GM19193 (cell line): ENCODE results near the gene APP.

Experiments
- POLR2A ChIP-seq: IDR thresholded peaks from 4 replicates; pipeline ENCODE4 v1.6.1; 2011; ENCODE audit not compliant: insufficient read depth, insufficient read length; ENCODE audit errors: extremely low read depth

APP gene

DNA sequence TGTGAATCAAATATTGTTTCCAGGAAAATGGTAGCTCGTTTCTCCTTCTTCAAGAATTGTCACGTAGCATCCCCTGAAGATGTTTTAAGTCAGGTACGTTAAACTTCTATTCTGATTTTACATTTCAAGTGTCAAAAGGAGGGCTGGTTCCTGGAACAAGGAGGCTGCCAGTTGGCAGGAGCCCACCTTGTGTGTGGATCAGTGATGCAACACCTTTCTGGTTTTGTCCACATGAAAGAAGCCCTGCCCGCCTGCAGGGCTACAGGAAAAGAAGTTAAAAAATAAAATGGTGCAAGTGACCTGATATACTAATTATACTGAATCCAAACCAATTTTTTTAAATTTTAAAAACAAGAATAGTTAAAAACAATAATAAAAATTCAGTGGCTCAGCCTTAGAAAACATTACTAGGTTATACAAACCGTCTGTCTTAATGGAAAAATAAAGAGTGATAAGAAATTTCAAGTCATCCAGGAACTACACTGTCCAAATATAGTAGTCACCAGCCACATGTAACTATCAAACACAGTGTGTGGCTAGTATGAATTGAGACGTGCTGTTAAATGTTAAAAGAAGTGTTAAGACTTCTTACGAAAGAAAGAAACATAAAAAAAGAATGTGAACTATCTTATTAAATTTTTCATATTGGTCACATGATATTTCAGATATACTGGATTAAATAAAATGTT is 123.1 kb downstream of the APP start:
- no peak for TF ChIP-seq POLR2A

DNA sequence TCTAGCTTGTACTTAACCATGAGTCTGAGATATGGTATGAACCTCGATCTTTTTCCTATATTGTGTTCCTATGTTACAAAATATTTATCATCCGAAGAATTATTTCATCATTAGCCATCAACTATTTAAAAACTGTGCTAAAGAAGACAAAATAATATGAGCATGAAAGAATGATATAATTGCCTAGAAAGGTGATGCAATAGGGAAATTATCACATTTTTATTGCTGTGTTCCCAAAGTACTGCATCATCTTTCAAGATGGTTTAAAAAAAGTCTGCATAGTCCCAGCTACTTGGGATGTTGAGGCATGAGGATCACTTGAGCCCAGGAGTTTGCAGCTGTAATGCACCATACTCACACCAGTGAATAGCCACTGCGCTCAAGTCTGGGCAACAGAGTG is 126.7 kb downstream of the APP start:
- no peak for TF ChIP-seq POLR2A

DNA sequence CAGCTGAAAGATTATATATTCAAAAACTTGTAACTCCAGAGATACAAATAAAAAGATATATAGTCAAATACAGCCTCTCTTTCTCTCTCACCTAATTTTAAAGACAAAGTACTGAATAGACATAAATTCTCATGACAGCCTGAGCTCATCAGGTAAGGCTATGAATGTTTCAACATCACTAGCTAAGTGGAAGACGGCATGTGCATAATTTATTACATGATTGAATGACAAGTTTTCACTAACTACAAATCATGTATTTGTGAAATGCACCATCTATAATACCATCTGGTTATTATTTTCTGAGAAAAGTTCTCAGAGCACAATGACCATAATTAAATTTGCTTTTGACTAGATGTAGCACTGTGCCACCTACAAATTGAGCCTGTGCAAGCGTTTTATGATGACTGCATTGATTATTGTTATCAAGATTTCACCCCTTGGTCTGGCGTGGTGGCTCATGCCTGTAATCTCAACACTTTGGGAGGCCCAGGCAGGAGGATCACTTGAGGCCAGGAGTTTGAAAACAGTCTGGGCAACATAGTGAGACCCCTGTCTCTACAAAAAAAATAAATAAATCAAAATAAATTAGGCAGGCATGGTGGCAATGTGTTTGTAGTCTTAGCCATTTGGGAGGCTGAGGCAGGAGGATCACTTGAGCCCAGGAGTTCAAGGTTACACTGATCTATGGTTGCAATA is 128.2 kb downstream of the APP start:
- TF ChIP-seq POLR2A = no peak

DNA sequence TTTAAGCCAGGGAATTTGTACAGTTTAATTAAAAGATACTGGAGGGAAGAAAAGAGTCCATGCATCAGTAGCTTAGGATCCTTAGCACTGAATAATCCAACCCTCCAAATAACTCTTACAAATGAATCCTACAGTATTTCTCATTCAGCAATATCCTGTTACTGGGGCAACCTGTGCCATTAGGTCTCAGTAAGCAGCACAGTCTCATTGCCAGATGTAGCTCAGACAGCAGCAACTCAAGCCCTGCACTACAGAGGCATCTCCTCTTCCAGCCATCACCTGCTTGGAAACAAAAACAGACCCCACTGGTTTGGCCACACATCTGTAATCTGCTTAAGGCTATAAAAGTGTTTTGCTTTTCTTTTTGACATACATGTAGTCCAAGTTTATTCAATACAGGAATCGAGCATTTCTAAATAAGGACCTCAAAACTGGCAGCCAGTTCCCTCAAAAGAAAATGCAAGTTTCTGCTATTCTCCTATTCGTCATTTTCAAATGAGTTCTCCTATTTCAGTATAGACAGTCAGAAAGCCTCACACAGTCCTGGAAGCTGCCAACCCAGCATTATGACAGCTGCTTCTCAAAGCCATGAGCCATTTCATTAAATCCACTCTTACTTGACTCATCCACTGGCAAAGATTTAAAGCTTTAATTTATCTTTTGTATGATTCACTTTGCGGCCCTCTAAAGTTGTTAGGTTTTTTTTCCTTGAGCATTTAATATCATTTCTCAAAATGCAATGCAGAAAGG is 129.0 kb downstream of the APP start:
- no peak for TF ChIP-seq POLR2A

DNA sequence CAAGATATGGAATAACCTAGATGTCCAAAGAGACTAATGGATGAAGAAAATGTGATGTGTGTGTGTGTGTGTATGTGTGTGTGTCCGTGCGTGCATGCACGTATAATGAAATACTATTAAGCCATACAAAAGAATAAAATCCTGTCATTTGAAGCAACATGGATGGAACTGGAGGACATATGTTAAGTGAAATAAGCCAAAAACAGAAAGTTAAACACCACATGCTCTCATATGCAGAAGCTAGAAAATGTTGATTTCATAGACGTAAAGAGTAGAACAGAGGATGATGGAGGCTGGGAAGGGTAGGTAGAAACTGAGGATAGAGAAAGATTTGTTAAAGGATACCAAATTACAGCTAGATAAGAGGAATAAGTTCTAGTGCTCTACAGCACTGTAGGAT is 133.7 kb downstream of the APP start:
- TF ChIP-seq POLR2A = no peak

DNA sequence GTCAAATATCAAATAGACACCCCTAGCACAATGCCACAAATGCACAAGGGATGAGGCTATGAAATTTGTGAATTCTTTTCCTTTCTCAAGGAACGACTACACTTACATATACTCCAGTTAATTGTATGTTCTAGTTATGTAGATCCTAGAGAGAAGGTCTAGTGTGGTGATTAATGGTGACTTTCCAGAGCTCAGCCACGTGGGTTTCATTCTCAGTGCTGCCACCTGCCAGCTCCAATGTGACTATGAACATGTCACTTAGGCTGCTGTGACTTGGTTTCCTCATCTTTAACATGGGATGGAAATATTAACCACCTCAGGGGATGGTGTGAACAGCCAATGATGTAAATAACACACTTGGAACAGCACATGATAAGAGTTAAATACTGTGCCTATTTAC is 138.3 kb downstream of the APP start:
- TF ChIP-seq POLR2A = no peak

DNA sequence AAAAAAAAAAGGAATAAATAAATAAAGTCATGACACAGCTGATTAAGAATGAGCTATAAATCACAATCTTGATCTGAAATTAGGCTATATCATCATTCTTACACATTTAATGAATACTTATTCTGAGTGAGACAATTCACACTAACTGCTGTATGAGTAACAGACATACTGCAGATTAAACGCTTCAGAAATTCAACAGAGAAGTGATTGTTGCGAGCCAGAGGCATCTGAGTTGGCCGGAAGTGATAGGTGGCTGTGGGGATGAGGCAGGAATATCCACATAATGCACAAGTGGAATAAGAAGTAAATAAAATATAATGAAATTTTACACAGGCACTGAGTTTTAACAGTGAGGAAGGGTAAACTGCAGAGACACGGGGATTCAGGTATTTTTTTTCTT is 142.4 kb downstream of the APP start:
- TF ChIP-seq POLR2A = no peak

DNA sequence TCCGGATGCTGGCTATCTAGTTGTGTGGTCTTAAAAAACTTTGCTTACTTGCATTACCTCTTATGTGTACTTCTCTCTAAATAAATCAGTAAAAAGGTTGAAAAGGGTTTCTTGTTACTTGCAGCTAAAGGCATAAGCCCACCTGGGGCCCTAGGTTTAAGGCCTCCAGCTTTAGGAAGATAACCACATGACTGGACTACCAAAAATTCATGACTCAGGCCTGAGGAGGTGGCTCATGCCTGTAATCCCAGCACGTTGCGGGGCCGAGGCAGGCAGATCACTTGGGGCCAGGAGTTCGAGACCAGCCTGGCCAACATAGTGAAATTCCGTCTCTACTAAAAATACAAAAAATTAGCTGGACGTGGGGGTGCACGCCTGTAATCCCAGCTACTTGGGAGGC is 142.9 kb downstream of the APP start:
- no peak for TF ChIP-seq POLR2A

DNA sequence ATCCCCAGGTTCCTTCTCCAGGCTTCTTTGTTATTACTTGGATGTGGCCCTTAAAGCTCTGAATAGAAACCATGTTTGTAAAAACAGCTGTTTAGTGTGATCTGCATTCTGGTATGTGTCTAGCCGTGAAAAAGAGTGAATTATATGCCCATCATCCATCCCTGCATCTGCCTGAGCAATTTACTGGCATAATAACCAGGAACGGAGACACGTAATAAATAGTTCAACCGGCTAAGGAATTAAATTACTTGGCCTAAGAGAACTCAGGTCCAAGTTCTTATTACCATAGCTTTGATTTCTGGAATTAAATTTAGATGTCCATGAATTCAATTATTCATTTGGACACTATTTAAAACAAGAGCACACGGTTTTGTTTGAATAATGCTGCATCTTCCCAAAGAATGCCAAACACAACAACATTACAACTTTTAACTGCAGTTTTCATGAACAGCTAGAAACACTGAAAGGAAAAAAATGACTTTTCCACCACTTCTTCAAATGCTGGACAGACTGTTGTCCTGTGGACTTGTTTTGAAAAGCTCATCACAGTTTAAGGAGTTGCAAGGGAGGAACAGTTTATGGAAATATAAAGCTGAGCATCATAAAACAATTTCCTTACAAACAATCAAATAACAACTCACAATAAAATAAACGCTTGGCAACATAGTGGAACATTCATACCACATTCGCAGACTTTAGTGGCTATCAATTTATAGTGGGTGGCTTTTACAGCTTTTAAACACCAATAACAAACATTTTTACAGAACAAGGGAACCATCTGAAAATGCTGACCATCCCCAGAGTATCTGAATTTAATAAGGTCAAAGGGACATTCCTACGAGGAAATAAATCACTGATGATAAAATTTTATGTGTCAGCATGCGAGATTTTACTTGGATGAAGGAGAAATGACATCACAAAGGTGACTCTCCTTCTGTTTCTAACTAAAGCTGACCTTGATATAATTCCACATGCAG is 144.7 kb downstream of the APP start:
- no peak for TF ChIP-seq POLR2A

DNA sequence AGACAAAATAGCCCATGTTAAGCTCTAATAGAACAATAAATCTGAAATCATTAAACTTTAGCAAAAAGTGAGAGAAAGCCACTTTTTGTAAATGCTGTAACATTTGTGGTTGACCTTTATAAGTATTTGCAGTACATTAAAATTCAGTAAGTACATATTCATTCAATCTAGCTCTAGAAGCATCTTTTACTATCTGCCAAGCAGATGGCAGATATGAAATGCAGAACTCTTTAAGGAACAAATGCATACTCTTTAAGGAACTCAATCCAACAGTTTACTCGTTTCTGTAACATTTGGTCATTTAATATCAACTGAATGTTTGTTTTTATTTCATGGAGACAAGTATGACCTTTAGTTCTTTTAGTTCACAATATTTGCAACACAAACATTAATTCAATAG is 150.1 kb downstream of the APP start:
- no peak for TF ChIP-seq POLR2A

DNA sequence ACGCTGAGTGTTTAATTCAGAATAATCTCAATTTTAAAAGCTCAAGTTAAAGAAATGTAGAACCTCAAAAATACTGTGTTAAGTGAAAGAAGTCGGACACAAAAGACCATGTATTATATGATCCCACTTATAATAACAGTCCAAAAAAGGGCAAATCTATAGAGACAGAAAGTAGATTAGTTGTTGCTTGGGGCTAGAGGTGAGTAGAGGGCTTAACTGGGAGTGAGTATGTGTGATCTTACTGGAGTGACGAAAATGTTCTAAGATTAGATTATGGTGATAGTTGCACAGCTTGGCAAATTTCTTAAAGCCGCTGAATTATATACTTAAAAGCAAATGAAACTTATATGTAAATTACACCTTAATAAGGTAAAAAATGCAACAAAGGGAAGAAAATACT is 150.5 kb downstream of the APP start:
- no peak for TF ChIP-seq POLR2A

DNA sequence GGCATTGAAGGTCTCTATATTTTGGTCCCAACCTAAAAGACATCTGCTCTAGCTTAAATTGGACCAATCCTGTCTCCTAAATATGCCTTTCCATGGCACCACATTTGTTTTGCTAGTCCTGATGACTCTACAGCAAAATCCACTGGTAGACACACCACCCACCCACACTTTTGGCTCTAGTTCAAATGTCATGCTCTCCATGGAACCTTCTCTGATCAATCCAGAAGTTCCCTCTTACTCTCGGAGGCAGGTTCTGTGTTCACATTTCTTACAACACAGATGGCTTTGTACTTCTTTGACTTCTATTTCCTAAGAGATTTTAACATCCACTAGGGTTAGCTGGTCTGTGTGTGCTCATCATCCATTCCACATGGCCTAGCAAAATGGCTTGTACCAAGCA is 151.3 kb downstream of the APP start:
- no peak for TF ChIP-seq POLR2A

DNA sequence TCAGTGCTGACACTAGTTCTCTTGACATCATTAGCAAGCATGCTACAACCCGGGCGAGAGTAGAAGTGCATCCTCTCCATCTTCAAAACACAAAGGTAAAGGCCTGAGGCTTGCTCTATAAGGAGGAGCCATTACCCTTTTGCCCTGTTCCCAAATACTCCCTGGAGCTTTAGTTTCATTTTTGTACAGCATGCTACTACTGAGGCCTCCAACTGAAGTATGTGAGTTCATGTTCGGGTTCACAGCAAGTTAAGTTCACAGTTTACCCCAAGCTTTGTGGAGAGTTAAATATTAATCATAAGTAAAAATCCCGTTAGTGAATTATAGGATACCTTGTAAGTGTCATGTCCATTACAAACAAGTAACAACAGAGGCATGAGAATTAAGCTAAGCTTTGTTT is 156.6 kb downstream of the APP start:
- no peak for TF ChIP-seq POLR2A

DNA sequence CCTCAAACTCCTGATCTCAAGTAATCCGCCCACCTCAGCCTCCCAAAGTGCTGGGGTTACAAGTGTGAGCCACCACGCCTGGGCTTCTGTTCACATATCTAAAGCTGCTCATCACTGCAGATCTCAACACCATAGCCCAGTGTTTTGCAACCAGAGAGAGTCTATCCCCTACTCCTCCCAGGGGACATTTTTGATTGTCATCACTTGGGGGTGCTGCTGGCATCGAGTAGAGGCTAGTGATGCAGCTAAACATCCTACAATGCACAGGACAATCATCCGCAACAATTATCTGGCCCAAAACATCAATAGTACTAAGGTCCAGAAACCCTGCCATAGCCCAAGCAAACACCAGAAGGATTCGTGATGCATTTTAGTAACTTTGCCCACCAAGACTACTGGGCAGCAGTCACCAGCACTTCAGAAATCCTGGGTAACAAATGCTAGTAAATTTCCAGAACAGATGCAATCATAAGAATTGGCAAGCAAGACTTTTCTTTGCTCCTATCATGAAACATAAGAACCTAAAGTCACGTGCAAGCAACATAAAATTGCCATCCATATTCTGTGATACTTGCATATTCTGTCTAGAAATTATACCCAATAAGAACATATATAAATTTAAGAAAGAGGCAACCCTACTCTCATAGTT is 159.2 kb downstream of the APP start:
- TF ChIP-seq POLR2A = no peak
